AG04449 (cell line): Measurements from ENCODE around the gene MPLKIP.
"Not testable (repeated sequence)": the region's sequence is repeated elsewhere in the genome, so short reads cannot be mapped to it uniquely, and the experiment has no call there.

Source experiments
- CTCF ChIA-PET: fragments of 350-600 bp; formaldehyde crosslinking; extraction: SDS; loops from one replicate; lab custom pipeline; 2021; ENCODE audit warnings: antibody characterized with exemption; lab: Yijun Ruan, JAX
- POLR2A ChIA-PET: fragments of 400-600, 350-600 bp; formaldehyde crosslinking; extraction: SDS; loops from one replicate; lab custom pipeline; 2020; ENCODE audit warnings: antibody characterized with exemption, inconsistent platforms; lab: Yijun Ruan, JAX
- DNase-seq: peaks from one replicate; pipeline ENCODE4 v3.0.0-alpha.2; 2010; ENCODE audit warnings: low read depth, low spot score
- H3K4me3 ChIP-seq: 2 replicates; pipeline ENCODE4 v1.5.1; 2011; ENCODE audit warnings: low read depth, mild to moderate bottlenecking, control low read depth, low read length
- CTCF ChIP-seq: IDR thresholded peaks from one replicate; pipeline ENCODE4 v1.5.1; 2011; ENCODE audit warnings: mild to moderate bottlenecking, moderate library complexity, low read length, control low read depth, inconsistent platforms; ENCODE audit not compliant: insufficient read depth; ENCODE audit errors: missing control alignments

The MPLKIP gene

GRCh38 chr7:40134428-40135316 lies at the start of gene MPLKIP, which contains the start of gene SUGCT:
MPLKIP (minus strand) TSS chr7:40134622; CDS start chr7:40134567, 55 bp downstream.
SUGCT (plus strand) TSS chr7:40135005.
- TF ChIP-seq CTCF = peak; percentile 83
- POLR2A ChIA-PET = interaction anchor here (0.6 to 1.1 kb wide), 4 partner anchors 14 to 1727 kb away, joined by 3 to 5 read pairs (median 3); no protein-coding TSS in a partner anchor
- peak within 1 kb of the TSS; percentile 80 for H3K4me3 ChIP-seq
- DNase-seq = peak; percentile 54
- CTCF ChIA-PET = interaction anchor here (0.7 to 4.2 kb wide), 19 partner anchors 9 to 1531 kb away, joined by 3 to 43 read pairs (median 5); no protein-coding TSS in a partner anchor

GRCh38 chr7:40182452-40182851 lies 48.0 kb upstream of the MPLKIP start:
- TF ChIP-seq CTCF = no peak
- DNase-seq = no peak
- POLR2A ChIA-PET = no interaction called here
- H3K4me3 ChIP-seq = no peak overlapping the region
- CTCF ChIA-PET = interaction anchor here (1.6 kb wide), 1 partner anchor 18 kb away, joined by 4 read pairs; no protein-coding TSS in a partner anchor

- ChIA-PET POLR2A (no interaction called here), CTCF (no interaction called here)
- H3K4me3 ChIP-seq = no peak overlapping the region
- no peak for TF ChIP-seq CTCF
- DNase-seq = no peak
These were observed 42.6 kb upstream of the MPLKIP start for GRCh38 chr7:40177071-40177470.

- peak; percentile 12 for DNase-seq
- H3K4me3 ChIP-seq = no peak overlapping the region
- no peak for TF ChIP-seq CTCF
- POLR2A ChIA-PET = interaction anchor here (0.7 kb wide), 1 partner anchor 219 kb away, joined by 3 read pairs; no protein-coding TSS in a partner anchor
- CTCF ChIA-PET = no interaction called here
These were observed 41.5 kb upstream of the MPLKIP start for GRCh38 chr7:40175725-40176510.

GRCh38 chr7:40175256-40175655 lies 40.8 kb upstream of the MPLKIP start:
- POLR2A ChIA-PET, CTCF ChIA-PET, DNase-seq, H3K4me3 ChIP-seq: not testable (repeated sequence)

- H3K4me3 ChIP-seq, CTCF ChIA-PET, POLR2A ChIA-PET, DNase-seq: not testable (repeated sequence)
These were observed 38.7 kb upstream of the MPLKIP start for GRCh38 chr7:40173121-40173520.

- H3K4me3 ChIP-seq, DNase-seq, POLR2A ChIA-PET, CTCF ChIA-PET: not testable (repeated sequence)
These were observed 33.8 kb upstream of the MPLKIP start for GRCh38 chr7:40168266-40168665.
